ENCODE results near the gene CTSD.

CTSD gene

GRCh38 chr11:1768141-1768469 is 4.4 kb upstream of the CTSD start:
- DNase-seq = no peak

- no peak for DNase-seq
Measured at GRCh38 chr11:1767399-1768140, 3.8 kb upstream of the CTSD start.

- no peak for DNase-seq
Measured at GRCh38 chr11:1766719-1767398, 3.1 kb upstream of the CTSD start.

GRCh38 chr11:1765871-1766718 is 2.4 kb upstream of the CTSD start:
- no peak for DNase-seq

- no peak for DNase-seq
Measured at GRCh38 chr11:1763336-1763795, 361 bp downstream of the CTSD start.

- no peak for DNase-seq
Measured at GRCh38 chr11:1762537-1763302, 1.0 kb downstream of the CTSD start.

GRCh38 chr11:1761857-1762536 is 1.7 kb downstream of the CTSD start:
- no peak for DNase-seq

- no peak for DNase-seq
Measured at GRCh38 chr11:1761110-1761856, 2.4 kb downstream of the CTSD start.

- DNase-seq = no peak
Measured at GRCh38 chr11:1760351-1761109, 3.2 kb downstream of the CTSD start.

GRCh38 chr11:1759851-1760220 is 3.9 kb downstream of the CTSD start:
- DNase-seq = peak; percentile 26

GRCh38 chr11:1759151-1759850 is 4.4 kb downstream of the CTSD start:
- no peak for DNase-seq

GRCh38 chr11:1758611-1759150 is 5.0 kb downstream of the CTSD start:
- no peak for DNase-seq

GRCh38 chr11:1757861-1758610 is 5.7 kb downstream of the CTSD start:
- DNase-seq = peak; percentile 75

- DNase-seq = peak; percentile 16
Measured at GRCh38 chr11:1756791-1757771, 6.6 kb downstream of the CTSD start.

- peak; percentile 58 for DNase-seq
Measured at GRCh38 chr11:1755692-1756561, 7.8 kb downstream of the CTSD start.

GRCh38 chr11:1755344-1755691 is 8.4 kb downstream of the CTSD start:
- no peak for DNase-seq
